HEK293 (cell line): Measurements from ENCODE around the gene UBR1.

ENCODE experiments used
- CTCF ChIA-PET: fragments of 350-600 bp; formaldehyde crosslinking; extraction: SDS; loops from one replicate; lab custom pipeline; 2021; ENCODE audit warnings: antibody characterized with exemption; lab: Yijun Ruan, JAX
- POLR2A ChIA-PET: fragments of 300-600 bp; formaldehyde crosslinking; extraction: SDS; loops from one replicate; lab custom pipeline; 2020; ENCODE audit warnings: antibody characterized with exemption, inconsistent platforms; lab: Yijun Ruan, JAX
- H3K27ac ChIP-seq: fragments of 200-500 bp; sonication (Bioruptor generic); 2 replicates; pipeline ENCODE4 v1.5.1; 2014; ENCODE audit warnings: low read depth, low read length, control low read depth, inconsistent platforms; ENCODE audit errors: extremely low read depth
- H3K36me3 ChIP-seq, 2 experiments: fragments of 200-500 bp in 1 of 2; sonication (Bioruptor generic) in 1 of 2; 1 replicate in 1 of 2; 2 replicates in 1 of 2; pipeline ENCODE4 v1.5.1; 2014 to 2017; ENCODE audit warnings: inconsistent platforms in 2 of 2, low read length in 2 of 2; ENCODE audit not compliant: control insufficient read depth in 2 of 2, insufficient read depth in 1 of 2
- H3K4me1 ChIP-seq: fragments of 200-500 bp; sonication (Bioruptor generic); 2 replicates; pipeline ENCODE4 v1.5.1; 2014; ENCODE audit warnings: mild to moderate bottlenecking, low read length, inconsistent platforms; ENCODE audit not compliant: control insufficient read depth, insufficient read depth
- H3K4me3 ChIP-seq: 2 replicates; pipeline ENCODE4 v1.5.1; 2011; ENCODE audit warnings: low read depth, mild to moderate bottlenecking, control low read depth, low read length, moderate library complexity
- H3K9me3 ChIP-seq: fragments of 200-500 bp; sonication (Bioruptor generic); 2 replicates; pipeline ENCODE4 v1.5.1; 2014; ENCODE audit warnings: low read depth, low read length, inconsistent platforms; ENCODE audit not compliant: control insufficient read depth, insufficient read depth
- BCL11A ChIP-seq: fragments of 450-650 bp; formaldehyde crosslinking; IDR thresholded peaks from 2 replicates; pipeline ENCODE4 v1.5.1; 2016; ENCODE audit warnings: low read depth, missing biosample characterization, missing genetic modification characterization
- HOXA7 ChIP-seq: sonication (generic); formaldehyde crosslinking; IDR thresholded peaks from 2 replicates; pipeline ENCODE4 v1.8.1; 2022; ENCODE audit warnings: missing genetic modification reagents, borderline replicate concordance
- KLF10 ChIP-seq: fragments of 450-650 bp; IDR thresholded peaks from 2 replicates; pipeline ENCODE4 v1.5.1; 2018; ENCODE audit warnings: missing biosample characterization, mild to moderate bottlenecking, missing genetic modification characterization
- KLF16 ChIP-seq: fragments of 450-650 bp; formaldehyde crosslinking; IDR thresholded peaks from 2 replicates; pipeline ENCODE4 v1.5.1; 2017; ENCODE audit warnings: missing biosample characterization, missing genetic modification characterization
- MZF1 ChIP-seq: fragments of 450-650 bp; formaldehyde crosslinking; IDR thresholded peaks from 2 replicates; pipeline ENCODE4 v1.5.1; 2017; ENCODE audit warnings: missing biosample characterization, missing genetic modification characterization, borderline replicate concordance
- OVOL3 ChIP-seq: fragments of 450-650 bp; formaldehyde crosslinking; IDR thresholded peaks from 2 replicates; pipeline ENCODE4 v1.5.1; 2016; ENCODE audit warnings: missing biosample characterization, missing genetic modification characterization
- TRIM28 ChIP-seq: IDR thresholded peaks from 2 replicates; pipeline ENCODE4 v1.6.1; 2011; ENCODE audit warnings: low read length, control low read depth, borderline replicate concordance
- ZEB2 ChIP-seq: fragments of 450-650 bp; formaldehyde crosslinking; IDR thresholded peaks from 2 replicates; pipeline ENCODE4 v1.5.1; 2016; ENCODE audit warnings: missing biosample characterization, missing genetic modification characterization
- ZNF121 ChIP-seq: fragments of 450-650 bp; formaldehyde crosslinking; IDR thresholded peaks from 2 replicates; pipeline ENCODE4 v1.5.1; 2016; ENCODE audit warnings: missing biosample characterization, missing genetic modification characterization
- ZNF174 ChIP-seq: fragments of 450-650 bp; formaldehyde crosslinking; IDR thresholded peaks from 2 replicates; pipeline ENCODE4 v1.5.0; 2017; ENCODE audit warnings: missing biosample characterization, mild to moderate bottlenecking, missing genetic modification characterization
- ZNF175 ChIP-seq: fragments of 450-650 bp; formaldehyde crosslinking; IDR thresholded peaks from 2 replicates; pipeline ENCODE4 v1.5.1; 2016; ENCODE audit warnings: missing biosample characterization, missing genetic modification characterization
- ZNF211 ChIP-seq: fragments of 450-650 bp; formaldehyde crosslinking; IDR thresholded peaks from 2 replicates; pipeline ENCODE4 v1.5.1; 2016; ENCODE audit warnings: low read depth, missing biosample characterization, missing genetic modification characterization
- ZNF214 ChIP-seq: fragments of 450-650 bp; formaldehyde crosslinking; IDR thresholded peaks from 2 replicates; pipeline ENCODE4 v1.5.1; 2017; ENCODE audit warnings: missing biosample characterization, mild to moderate bottlenecking, missing genetic modification characterization, borderline replicate concordance
- ZNF239 ChIP-seq: fragments of 450-650 bp; formaldehyde crosslinking; IDR thresholded peaks from 2 replicates; pipeline ENCODE4 v1.5.1; 2016; ENCODE audit warnings: missing biosample characterization, missing genetic modification characterization
- ZNF26 ChIP-seq: fragments of 450-650 bp; formaldehyde crosslinking; IDR thresholded peaks from 2 replicates; pipeline ENCODE4 v1.5.1; 2016; ENCODE audit warnings: missing biosample characterization, missing genetic modification characterization
- ZNF324 ChIP-seq: fragments of 450-650 bp; formaldehyde crosslinking; IDR thresholded peaks from 2 replicates; pipeline ENCODE4 v1.5.1; 2016; ENCODE audit warnings: missing biosample characterization, missing genetic modification characterization
- ZNF350 ChIP-seq: fragments of 450-650 bp; formaldehyde crosslinking; IDR thresholded peaks from 2 replicates; pipeline ENCODE4 v1.5.0; 2017; ENCODE audit warnings: missing biosample characterization, mild to moderate bottlenecking, missing genetic modification characterization
- ZNF362 ChIP-seq: fragments of 450-650 bp; formaldehyde crosslinking; IDR thresholded peaks from 2 replicates; pipeline ENCODE4 v1.5.1; 2016; ENCODE audit warnings: missing biosample characterization, missing genetic modification characterization
- ZNF423 ChIP-seq: fragments of 450-650 bp; formaldehyde crosslinking; IDR thresholded peaks from 2 replicates; pipeline ENCODE4 v1.5.1; 2016; ENCODE audit warnings: missing biosample characterization, missing genetic modification characterization
- ZNF433 ChIP-seq: fragments of 450-650 bp; formaldehyde crosslinking; IDR thresholded peaks from 2 replicates; pipeline ENCODE4 v1.5.1; 2016; ENCODE audit warnings: missing biosample characterization, missing genetic modification characterization, low read depth
- ZNF48 ChIP-seq: fragments of 450-650 bp; formaldehyde crosslinking; IDR thresholded peaks from 2 replicates; pipeline ENCODE4 v1.5.1; 2016; ENCODE audit warnings: missing biosample characterization, missing genetic modification characterization
- ZNF704 ChIP-seq: fragments of 450-650 bp; formaldehyde crosslinking; IDR thresholded peaks from 2 replicates; pipeline ENCODE4 v1.5.1; 2016; ENCODE audit warnings: missing biosample characterization, missing genetic modification characterization
- ZNF777 ChIP-seq: fragments of 450-650 bp; formaldehyde crosslinking; IDR thresholded peaks from 2 replicates; pipeline ENCODE4 v1.5.1; 2017; ENCODE audit warnings: missing biosample characterization, missing genetic modification characterization, borderline replicate concordance
- ZNF791 ChIP-seq: fragments of 450-650 bp; formaldehyde crosslinking; IDR thresholded peaks from 2 replicates; pipeline ENCODE4 v1.5.1; 2016; ENCODE audit warnings: missing biosample characterization, missing genetic modification characterization
- ZSCAN18 ChIP-seq: fragments of 450-650 bp; formaldehyde crosslinking; IDR thresholded peaks from 2 replicates; pipeline ENCODE4 v1.5.1; 2016; ENCODE audit warnings: missing biosample characterization, missing genetic modification characterization
- ZSCAN30 ChIP-seq: fragments of 450-650 bp; IDR thresholded peaks from 2 replicates; pipeline ENCODE4 v1.5.1; 2018; ENCODE audit warnings: missing biosample characterization, mild to moderate bottlenecking, missing genetic modification characterization, moderate library complexity

The UBR1 gene

GRCh38 chr15:43091859-43092258 lies 14.0 kb downstream of the UBR1 start:
- no peak overlapping the region for H3K27ac ChIP-seq
- POLR2A ChIA-PET = no interaction called here

GRCh38 chr15:43086551-43086950 lies 19.3 kb downstream of the UBR1 start:
- POLR2A ChIA-PET = interaction anchor here (0.7 kb wide), 1 partner anchor 709 kb away, joined by 3 read pairs; no protein-coding TSS in a partner anchor
- CTCF ChIA-PET = no interaction called here
- no peak overlapping the region for H3K27ac ChIP-seq
- H3K4me1 ChIP-seq = no peaks in the 10 kb centered on the region
- no peak for TF ChIP-seq ZNF175 (tag by site-specific recombination)
- TF ChIP-seq ZNF26 (tag by site-specific recombination) = no peak
- no peaks in the 10 kb centered on the region for H3K9me3 ChIP-seq
- H3K4me3 ChIP-seq = no peak overlapping the region
- H3K36me3 ChIP-seq = peaks cover 5 to 29% of the 10 kb centered on the region in 2 experiments; a peak in 2 of 3 replicates

More at GRCh38 chr15:43091859-43092258, 14.0 kb downstream of the UBR1 start:
- Histone ChIP-seq H3K4me3 (no peak overlapping the region), H3K9me3 (no peaks in the 10 kb centered on the region), H3K36me3 (peaks cover 0 to 6% of the 10 kb centered on the region in 2 experiments; a peak in 1 of 3 replicates), H3K4me1 (no peaks in the 10 kb centered on the region)
- CTCF ChIA-PET = no interaction called here
- TF ChIP-seq MZF1 (no peak), ZNF704 (no peak), ZNF121 (tag by site-specific recombination) (peak; percentile 55; the same call in 1 of the 2 replicates), ZSCAN18 (tag by site-specific recombination) (no peak), OVOL3 (tag by site-specific recombination) (no peak), ZNF433 (tag by site-specific recombination) (no peak), ZNF362 (tag by site-specific recombination) (peak; percentile 29; the same call in 1 of the 2 replicates), BCL11A (no peak)

GRCh38 chr15:43085921-43086320 lies 19.9 kb downstream of the UBR1 start:
- Histone ChIP-seq H3K4me1 (no peaks in the 10 kb centered on the region), H3K9me3 (no peaks in the 10 kb centered on the region), H3K36me3 (peaks cover 9 to 35% of the 10 kb centered on the region in 2 experiments; a peak in 2 of 3 replicates), H3K4me3 (no peak overlapping the region), H3K27ac (no peak overlapping the region)
- POLR2A ChIA-PET = interaction anchor here (0.7 kb wide), 1 partner anchor 708 kb away, joined by 3 read pairs; no protein-coding TSS in a partner anchor
- CTCF ChIA-PET = no interaction called here
- no peak for TF ChIP-seq ZNF48
- no peak for TF ChIP-seq ZEB2 (tag by site-specific recombination)
- TF ChIP-seq ZNF350 = no peak
- TF ChIP-seq ZNF214 = no peak
- TF ChIP-seq ZSCAN30 (tag by site-specific recombination) = no peak
- no peak for TF ChIP-seq KLF16
- TF ChIP-seq KLF10 (tag by site-specific recombination) = no peak
- no peak for TF ChIP-seq ZNF174 (tag by site-specific recombination)
- no peak for TF ChIP-seq ZNF423 (tag by site-specific recombination)
- TF ChIP-seq ZNF324 (tag by site-specific recombination) = no peak
- TF ChIP-seq ZNF777 (tag by site-specific recombination) = no peak
- TF ChIP-seq HOXA7 (CRISPR knock-in tag) = no peak
- TF ChIP-seq ZNF791 (tag by site-specific recombination) = no peak
- no peak for TF ChIP-seq TRIM28
- TF ChIP-seq ZNF239 (tag by site-specific recombination) = no peak
- no peak for TF ChIP-seq ZNF211 (tag by site-specific recombination)
